Measurements from ENCODE around the gene FN1.
"Not testable (repeated sequence)": the region's sequence is repeated elsewhere in the genome, so short reads cannot be mapped to it uniquely, and the experiment has no call there.

The FN1 gene

DNA sequence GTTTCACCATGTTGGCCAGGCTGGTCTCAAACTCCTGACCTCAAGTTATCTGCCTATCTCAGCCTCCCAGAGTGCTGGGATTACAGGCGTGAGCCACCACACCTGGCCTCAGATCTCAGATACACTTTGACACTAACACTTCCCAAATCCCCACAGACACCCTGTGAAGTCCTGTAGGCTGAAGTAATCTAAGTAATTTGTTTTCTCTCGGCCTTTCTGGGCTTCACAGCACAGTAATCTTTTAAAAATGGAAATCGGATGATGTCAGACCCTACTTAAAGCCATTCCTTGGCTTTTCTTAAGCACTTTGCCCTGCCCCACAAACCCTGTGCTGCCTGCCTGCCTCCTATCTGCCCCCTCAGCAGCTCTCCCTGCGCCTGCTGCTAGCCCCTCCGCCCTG, 107.8 kb downstream of the FN1 start:
- H3K4me1 Mint-ChIP-seq = peaks cover 53% of the 10 kb centered on the region
- H3K36me3 Mint-ChIP-seq (ENCODE audit: insufficient read depth) = peaks cover 67% of the 10 kb centered on the region
- no peaks in the 10 kb centered on the region for H3K27me3 Mint-ChIP-seq
- no peak for DNase-seq (ENCODE audit: low spot score in 2 of 2)
- H3K4me3 Mint-ChIP-seq = no peak overlapping the region
- H3K9me3 Mint-ChIP-seq = no peaks in the 10 kb centered on the region
- ATAC-seq (replicated peaks; ENCODE audit: extremely low read depth, poor library complexity, severe bottlenecking) = no peak
- H3K27ac Mint-ChIP-seq (ENCODE audit: low read depth) = no peak overlapping the region

DNA sequence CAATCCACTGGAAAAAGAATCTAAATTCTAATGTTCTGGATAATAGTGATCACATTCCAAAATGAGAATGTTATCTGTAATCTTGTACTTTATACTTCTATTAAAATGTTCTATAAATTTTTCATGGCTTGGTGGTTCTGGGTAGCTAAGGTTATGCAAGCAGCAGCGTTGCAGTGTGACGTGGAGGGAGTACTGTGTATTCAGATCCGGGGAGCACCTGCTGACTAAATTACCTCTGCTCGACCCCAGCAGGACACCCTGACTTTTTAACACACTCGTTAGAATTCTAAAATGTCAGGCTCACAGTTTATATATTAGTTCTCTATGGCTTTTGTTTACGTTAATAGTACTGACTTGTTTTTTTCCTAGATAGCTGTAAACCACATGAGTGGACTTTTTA, 111.1 kb downstream of the FN1 start:
- H3K27me3 Mint-ChIP-seq = no peaks in the 10 kb centered on the region
- H3K27ac Mint-ChIP-seq (ENCODE audit: low read depth) = no peak overlapping the region
- H3K4me3 Mint-ChIP-seq = no peak overlapping the region
- no peaks in the 10 kb centered on the region for H3K9me3 Mint-ChIP-seq
- ATAC-seq (replicated peaks; ENCODE audit: extremely low read depth, poor library complexity, severe bottlenecking) (no peak), DNase-seq (ENCODE audit: low spot score in 2 of 2) (no peak)
- H3K4me1 Mint-ChIP-seq = peaks cover 53% of the 10 kb centered on the region
- H3K36me3 Mint-ChIP-seq (ENCODE audit: insufficient read depth) = peaks cover 68% of the 10 kb centered on the region

DNA sequence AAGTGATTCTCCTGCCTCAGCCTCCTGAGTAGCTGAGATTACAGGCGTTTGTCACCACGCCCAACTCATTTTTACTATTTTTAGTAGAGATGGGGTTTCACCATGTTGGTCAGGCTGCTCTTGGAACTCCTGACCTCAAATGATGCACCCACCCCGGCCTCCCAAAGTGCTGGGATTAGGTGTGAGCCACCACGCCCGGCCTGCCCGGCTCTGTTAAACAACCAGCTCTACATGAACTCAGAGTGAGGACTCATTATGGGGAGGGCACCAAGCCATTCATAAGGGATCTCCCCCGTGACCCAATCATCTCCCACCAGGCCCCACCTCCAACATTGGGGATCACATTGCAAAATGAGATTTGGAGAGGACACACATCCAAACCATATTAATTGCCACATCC, 115.2 kb downstream of the FN1 start:
- Mint-ChIP-seq H3K36me3 (ENCODE audit: insufficient read depth) (peaks cover 50% of the 10 kb centered on the region), H3K9me3 (no peaks in the 10 kb centered on the region), H3K27ac (ENCODE audit: low read depth) (no peak overlapping the region), H3K4me1 (peaks cover 41% of the 10 kb centered on the region), H3K4me3 (no peak overlapping the region), H3K27me3 (no peaks in the 10 kb centered on the region)
- DNase-seq (ENCODE audit: low spot score in 2 of 2) = no peak
- no peak for ATAC-seq (replicated peaks; ENCODE audit: extremely low read depth, poor library complexity, severe bottlenecking)

DNA sequence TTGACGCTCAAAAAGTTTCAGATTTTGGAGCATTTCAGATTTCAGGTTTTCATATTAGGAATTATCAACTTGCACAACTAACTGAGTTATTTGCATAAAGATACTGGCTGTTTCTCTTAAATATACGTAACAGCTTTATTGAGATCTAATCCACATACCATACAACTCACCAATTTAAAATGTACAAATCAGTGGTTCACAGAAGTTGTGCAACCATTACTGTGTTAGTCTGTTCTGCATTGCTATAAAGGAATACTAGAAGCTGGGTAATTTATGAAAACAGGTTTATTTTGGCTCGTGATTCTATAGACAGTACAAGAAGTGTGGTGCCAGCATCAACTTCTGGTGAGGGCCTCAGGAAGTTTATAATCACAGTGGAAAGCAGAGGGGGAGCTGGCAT, 115.8 kb downstream of the FN1 start:
- ATAC-seq (replicated peaks; ENCODE audit: extremely low read depth, poor library complexity, severe bottlenecking) (no peak), DNase-seq (ENCODE audit: low spot score in 2 of 2) (no peak)
- Mint-ChIP-seq H3K4me1 (peaks cover 41% of the 10 kb centered on the region), H3K4me3 (no peak overlapping the region), H3K9me3 (no peaks in the 10 kb centered on the region), H3K36me3 (ENCODE audit: insufficient read depth) (peaks cover 47% of the 10 kb centered on the region), H3K27ac (ENCODE audit: low read depth) (peak overlapping the region; percentile 61), H3K27me3 (no peaks in the 10 kb centered on the region)

DNA sequence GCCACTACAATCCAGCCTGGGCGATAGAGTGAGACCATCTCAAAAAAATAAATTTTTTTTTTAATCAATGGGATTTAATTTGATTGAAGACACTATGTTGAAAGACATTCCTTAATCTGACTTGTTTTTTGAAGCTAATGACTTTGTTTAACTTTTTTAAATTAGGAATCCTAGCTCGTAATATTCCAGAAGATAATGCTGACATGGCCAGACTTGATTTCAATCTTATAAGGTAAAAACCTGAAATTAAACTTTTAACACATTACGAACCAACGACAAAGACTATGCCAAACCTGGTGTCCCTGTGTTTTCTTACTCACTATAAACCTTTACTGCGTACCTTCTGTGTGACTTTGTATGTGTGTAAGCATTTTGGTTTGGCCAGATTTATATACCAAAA, 116.4 kb downstream of the FN1 start:
- ATAC-seq (replicated peaks; ENCODE audit: extremely low read depth, poor library complexity, severe bottlenecking) = no peak
- DNase-seq (ENCODE audit: low spot score in 2 of 2) = no peak
- Mint-ChIP-seq H3K27ac (ENCODE audit: low read depth) (no peak overlapping the region), H3K4me1 (peaks cover 41% of the 10 kb centered on the region), H3K27me3 (no peaks in the 10 kb centered on the region), H3K4me3 (no peak overlapping the region), H3K36me3 (ENCODE audit: insufficient read depth) (peaks cover 45% of the 10 kb centered on the region), H3K9me3 (no peaks in the 10 kb centered on the region)

DNA sequence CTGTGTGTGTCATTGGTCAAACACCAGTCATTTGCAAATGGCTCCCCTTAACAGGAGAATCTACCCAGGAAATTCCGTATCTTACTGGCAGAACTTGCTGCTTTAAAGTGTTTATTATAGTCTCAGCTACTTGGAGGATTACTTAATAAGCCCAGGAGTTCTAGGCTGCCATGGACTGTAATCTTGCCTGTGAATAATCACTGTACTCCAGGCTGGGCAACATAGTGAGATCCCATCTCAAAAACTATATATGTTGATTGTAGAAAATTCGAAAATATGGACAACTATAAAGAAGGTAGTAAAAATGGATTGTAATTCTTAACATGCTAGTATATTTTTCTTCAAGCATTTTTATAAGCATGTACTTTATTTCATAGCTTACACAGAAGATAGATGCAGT, 119.5 kb downstream of the FN1 start:
- Mint-ChIP-seq H3K9me3 (no peaks in the 10 kb centered on the region), H3K4me3 (no peak overlapping the region), H3K4me1 (peaks cover 46% of the 10 kb centered on the region), H3K36me3 (ENCODE audit: insufficient read depth) (peaks cover 28% of the 10 kb centered on the region), H3K27me3 (no peaks in the 10 kb centered on the region), H3K27ac (ENCODE audit: low read depth) (no peak overlapping the region)
- ATAC-seq (replicated peaks; ENCODE audit: extremely low read depth, poor library complexity, severe bottlenecking) = no peak
- DNase-seq (ENCODE audit: low spot score in 2 of 2) = no peak

DNA sequence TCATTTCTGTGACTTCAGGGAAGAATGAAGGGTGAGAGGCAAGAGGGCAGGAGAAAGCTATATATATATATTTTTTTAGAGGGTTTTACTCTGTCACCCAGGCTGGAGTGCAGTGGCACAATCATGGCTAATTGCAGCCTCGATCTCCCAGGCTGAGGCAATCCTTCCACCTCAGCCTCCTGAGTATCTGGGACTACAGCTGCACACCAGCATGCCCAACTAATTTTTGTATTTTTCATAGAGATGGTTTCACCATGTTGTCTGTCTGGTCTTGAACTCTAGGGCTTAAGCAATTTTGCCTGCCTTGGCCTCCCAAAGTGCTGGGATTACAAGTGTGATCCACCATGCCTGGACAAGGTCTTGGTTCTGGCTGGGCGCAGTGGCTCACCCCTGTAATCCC, 120.6 kb downstream of the FN1 start:
- DNase-seq (ENCODE audit: low spot score in 2 of 2) (no peak), ATAC-seq (replicated peaks; ENCODE audit: extremely low read depth, poor library complexity, severe bottlenecking) (no peak)
- Mint-ChIP-seq H3K9me3 (no peaks in the 10 kb centered on the region), H3K4me1 (peaks cover 37% of the 10 kb centered on the region), H3K36me3 (ENCODE audit: insufficient read depth) (peaks cover 21% of the 10 kb centered on the region), H3K4me3 (no peak overlapping the region), H3K27me3 (no peaks in the 10 kb centered on the region), H3K27ac (ENCODE audit: low read depth) (no peak overlapping the region)

DNA sequence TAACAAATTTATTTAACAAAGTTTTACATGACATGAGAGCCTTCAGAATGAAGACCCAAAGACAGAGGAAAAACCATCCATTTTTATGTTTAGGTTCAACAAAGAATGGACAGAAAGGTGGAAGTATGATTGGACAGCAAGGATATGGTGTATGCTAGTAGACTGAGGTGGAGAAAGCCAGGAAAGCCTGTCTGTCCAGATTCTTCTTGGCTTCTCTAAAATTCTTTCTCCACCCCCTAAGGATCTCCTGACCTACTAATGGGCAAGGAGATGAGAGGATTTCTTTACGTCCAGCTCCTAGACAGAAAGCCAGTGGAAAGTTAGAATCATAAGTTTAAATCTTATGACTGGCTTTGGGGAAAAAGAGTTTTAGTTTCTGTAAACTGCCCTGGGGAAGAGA, 121.0 kb downstream of the FN1 start:
- Mint-ChIP-seq H3K4me3 (no peak overlapping the region), H3K27ac (ENCODE audit: low read depth) (no peak overlapping the region), H3K36me3 (ENCODE audit: insufficient read depth) (peaks cover 18% of the 10 kb centered on the region), H3K9me3 (no peaks in the 10 kb centered on the region), H3K4me1 (peaks cover 34% of the 10 kb centered on the region), H3K27me3 (no peaks in the 10 kb centered on the region)
- DNase-seq (ENCODE audit: low spot score in 2 of 2) = no peak
- ATAC-seq (replicated peaks; ENCODE audit: extremely low read depth, poor library complexity, severe bottlenecking) = no peak

DNA sequence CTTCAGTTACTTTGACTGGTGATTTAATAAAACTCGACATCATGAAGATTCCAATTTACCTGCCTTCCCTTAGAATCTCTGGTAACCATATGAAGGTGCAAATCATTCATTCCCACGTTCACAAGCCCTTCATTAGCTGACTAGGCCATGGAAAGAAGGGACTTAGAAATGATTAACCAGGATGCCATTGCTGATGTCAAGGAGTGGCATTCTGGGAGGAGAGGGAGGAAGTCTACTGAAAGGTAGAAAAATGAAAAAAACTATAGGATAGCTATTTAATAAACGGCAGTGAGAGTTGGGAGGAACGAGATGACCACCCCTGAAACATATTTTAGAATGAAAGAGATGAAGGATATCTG, 122.6 kb downstream of the FN1 start:
- H3K27ac Mint-ChIP-seq (ENCODE audit: low read depth) = no peak overlapping the region

DNA sequence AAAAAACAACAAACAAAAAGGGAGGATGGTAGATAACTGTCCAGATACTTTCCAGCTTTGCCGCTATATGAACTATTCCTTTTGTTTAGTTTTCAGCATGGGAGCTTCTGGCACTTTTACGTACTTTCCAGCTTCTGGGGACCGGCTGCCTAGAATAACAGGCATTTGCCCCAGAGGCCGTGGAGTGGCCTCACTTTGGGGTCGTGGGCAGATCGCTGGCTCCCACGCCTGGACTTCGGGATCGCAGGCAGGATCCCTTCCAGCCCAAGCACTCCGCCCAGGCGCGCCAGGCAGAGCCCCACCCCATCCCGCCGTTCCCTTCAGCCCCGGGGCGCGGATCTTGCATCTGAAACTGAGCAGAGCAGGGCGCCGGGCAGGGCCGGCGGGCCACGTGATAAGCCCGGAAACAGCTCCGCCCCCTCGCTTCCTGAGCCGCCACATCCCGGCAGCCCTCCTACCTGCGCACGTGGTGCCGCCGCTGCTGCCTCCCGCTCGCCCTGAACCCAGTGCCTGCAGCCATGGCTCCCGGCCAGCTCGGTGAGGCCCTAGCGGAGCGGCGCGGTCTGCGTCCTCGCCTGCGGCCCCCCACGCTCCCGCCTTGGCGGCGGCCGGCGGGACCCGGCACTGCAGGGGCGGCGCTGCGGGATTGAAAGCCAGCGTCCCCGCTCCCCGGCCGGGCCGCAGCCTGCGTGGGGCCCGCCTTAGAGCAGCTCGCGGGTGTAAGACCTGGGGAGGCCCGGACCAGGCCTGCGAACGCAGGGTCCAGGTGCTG, 124.1 kb downstream of the FN1 start, which contains the start of gene ATIC:
Gene ATIC (plus strand): TSS at position 435 of the 772 bp plus-strand sequence. CDS start 84 bp downstream, at position 519.
- peak; percentile 77 to 79 for DNase-seq (ENCODE audit: low spot score in 2 of 2)
- peak; percentile 99 for ATAC-seq (replicated peaks; ENCODE audit: extremely low read depth, poor library complexity, severe bottlenecking)
- Mint-ChIP-seq H3K4me3 (peak within 1 kb of the TSS; percentile 85), H3K9me3 (no peaks in the 10 kb centered on the region), H3K36me3 (ENCODE audit: insufficient read depth) (peaks cover 5% of the 10 kb centered on the region), H3K27ac (ENCODE audit: low read depth) (peak within 1 kb of the TSS; percentile 79), H3K27me3 (no peaks in the 10 kb centered on the region), H3K4me1 (peaks cover 34% of the 10 kb centered on the region)

More for the DNA sequence above, 122.6 kb downstream of the FN1 start:
- Mint-ChIP-seq H3K4me1 (peaks cover 34% of the 10 kb centered on the region), H3K36me3 (ENCODE audit: insufficient read depth) (peaks cover 11% of the 10 kb centered on the region), H3K4me3 (peak overlapping the region; percentile 85), H3K9me3 (no peaks in the 10 kb centered on the region), H3K27me3 (no peaks in the 10 kb centered on the region)
- ATAC-seq (replicated peaks; ENCODE audit: extremely low read depth, poor library complexity, severe bottlenecking) (no peak), DNase-seq (ENCODE audit: low spot score in 2 of 2) (no peak)

DNA sequence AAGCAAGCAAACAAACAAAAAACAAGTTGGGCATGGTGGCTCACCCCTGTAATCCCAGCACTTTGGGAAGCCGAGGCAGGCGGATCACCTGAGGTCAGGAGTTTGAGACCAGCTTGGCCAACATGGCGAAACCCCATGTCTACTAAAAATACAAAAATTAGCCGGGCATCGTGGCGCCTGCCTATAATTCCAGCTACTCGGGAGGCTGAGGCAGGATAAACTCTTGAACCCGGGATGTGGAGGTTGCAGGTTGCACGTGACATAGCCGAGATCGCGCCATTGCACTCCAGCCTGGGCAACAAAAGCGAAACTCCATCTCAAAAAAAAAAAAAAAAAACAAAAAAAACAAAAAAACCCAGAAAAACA, 124.6 kb downstream of the FN1 start:
- peak overlapping the region; percentile 79 for H3K27ac Mint-ChIP-seq (ENCODE audit: low read depth)
- H3K4me1 Mint-ChIP-seq = peaks cover 33% of the 10 kb centered on the region
- not testable (repeated sequence) for H3K27me3 Mint-ChIP-seq; H3K36me3 Mint-ChIP-seq (ENCODE audit: insufficient read depth); DNase-seq (ENCODE audit: low spot score in 2 of 2); H3K9me3 Mint-ChIP-seq
- ATAC-seq (replicated peaks; ENCODE audit: extremely low read depth, poor library complexity, severe bottlenecking) = peak; percentile 34
- H3K4me3 Mint-ChIP-seq = peak overlapping the region; percentile 85
